Fibroblast of pulmonary artery (primary cell): ENCODE results near the gene ABT1.

Source experiments
- DNase-seq: peaks from one replicate; pipeline ENCODE4 v3.0.0-alpha.2; 2010; ENCODE audit warnings: low read depth
- H3K4me3 ChIP-seq: replicated peaks from 2 replicates; pipeline ENCODE4 v1.5.1; 2011; ENCODE audit warnings: low read depth, mild to moderate bottlenecking, control low read depth, low read length, moderate library complexity
- TF ChIP-seq, protein P1 (sequence below): IDR thresholded peaks from 2 replicates; pipeline ENCODE4 v1.5.1; 2011; ENCODE audit warnings: mild to moderate bottlenecking, control low read depth, low read length, inconsistent platforms; ENCODE audit errors: missing control alignments

Gene ABT1

DNA sequence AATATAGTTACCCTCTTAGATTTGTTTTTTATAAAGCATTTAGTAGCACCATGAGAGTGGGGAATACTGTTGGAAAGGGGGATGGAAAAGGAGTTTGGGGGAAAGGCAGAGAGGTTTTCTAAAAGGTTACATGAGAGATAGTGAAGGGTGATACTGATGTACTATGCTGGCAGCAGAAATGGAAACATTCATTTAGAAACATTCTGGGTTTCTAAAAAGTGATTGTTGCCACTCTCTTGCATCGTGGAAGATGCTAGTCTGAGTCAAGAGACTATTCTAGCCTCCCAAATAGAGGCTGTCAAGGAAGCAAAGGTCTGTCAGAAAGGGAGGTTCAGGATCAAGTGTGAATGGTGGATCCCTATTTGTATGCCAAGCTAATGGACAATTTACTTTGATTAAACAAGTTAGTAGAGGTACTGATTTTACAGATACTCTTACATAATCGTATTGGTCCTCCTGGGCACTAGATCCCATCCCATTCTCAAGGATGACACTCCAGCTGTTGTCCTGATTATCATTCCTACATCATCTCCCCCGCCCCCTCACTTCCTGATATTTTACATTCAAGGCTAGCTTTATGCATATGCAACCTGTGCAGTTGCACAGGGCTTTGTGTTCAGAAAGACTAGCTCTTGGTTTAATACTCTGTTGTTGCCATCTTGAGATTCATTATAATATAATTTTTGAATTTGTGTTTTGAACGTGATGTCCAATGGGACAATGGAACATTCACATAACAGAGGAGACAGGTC lies 15.4 kb upstream of the ABT1 start:
- DNase-seq = no peak
- TF ChIP-seq, protein P1, sequence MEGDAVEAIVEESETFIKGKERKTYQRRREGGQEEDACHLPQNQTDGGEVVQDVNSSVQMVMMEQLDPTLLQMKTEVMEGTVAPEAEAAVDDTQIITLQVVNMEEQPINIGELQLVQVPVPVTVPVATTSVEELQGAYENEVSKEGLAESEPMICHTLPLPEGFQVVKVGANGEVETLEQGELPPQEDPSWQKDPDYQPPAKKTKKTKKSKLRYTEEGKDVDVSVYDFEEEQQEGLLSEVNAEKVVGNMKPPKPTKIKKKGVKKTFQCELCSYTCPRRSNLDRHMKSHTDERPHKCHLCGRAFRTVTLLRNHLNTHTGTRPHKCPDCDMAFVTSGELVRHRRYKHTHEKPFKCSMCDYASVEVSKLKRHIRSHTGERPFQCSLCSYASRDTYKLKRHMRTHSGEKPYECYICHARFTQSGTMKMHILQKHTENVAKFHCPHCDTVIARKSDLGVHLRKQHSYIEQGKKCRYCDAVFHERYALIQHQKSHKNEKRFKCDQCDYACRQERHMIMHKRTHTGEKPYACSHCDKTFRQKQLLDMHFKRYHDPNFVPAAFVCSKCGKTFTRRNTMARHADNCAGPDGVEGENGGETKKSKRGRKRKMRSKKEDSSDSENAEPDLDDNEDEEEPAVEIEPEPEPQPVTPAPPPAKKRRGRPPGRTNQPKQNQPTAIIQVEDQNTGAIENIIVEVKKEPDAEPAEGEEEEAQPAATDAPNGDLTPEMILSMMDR = no peak
- H3K4me3 ChIP-seq = no peak overlapping the region

DNA sequence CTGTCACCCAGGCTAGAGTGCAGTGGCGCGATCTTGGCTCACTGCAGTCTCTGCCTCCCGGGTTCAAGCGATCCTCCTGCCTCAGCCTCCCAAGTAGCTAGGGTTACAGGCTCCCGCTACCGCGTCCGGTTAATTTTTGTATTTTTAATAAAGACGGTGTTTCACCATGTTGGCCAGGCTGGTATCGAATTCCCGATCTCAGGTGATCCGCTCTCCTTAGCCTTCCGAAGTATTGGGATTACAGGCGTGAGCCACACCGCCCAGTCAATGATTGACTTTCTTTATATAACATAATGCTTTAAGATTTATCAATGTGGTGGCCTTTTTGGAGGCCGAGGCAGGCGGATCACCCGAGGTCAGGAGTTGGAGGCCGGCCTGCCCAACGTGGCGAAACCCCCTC lies 7.8 kb upstream of the ABT1 start:
- DNase-seq = no peak
- H3K4me3 ChIP-seq = no peak overlapping the region
- TF ChIP-seq, protein P1 = no peak

DNA sequence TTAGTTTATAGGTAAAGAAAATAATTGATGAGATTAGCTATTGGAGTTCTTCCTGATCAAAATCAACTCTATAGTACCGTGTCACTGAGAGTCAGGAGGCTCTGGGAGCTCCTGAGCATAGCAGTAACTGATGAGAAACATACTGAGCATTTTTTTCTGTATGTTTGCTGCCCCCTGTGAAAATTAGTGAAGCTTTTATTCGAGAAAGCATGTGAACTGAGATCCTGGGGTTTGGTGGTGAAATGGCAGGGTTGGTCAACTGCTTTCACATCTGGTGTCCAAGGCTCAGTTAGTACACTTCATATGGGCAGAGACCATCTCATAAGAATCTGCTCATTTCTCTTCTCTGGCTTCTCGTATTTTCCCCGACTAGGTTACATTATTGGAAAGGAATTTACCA lies 4.1 kb upstream of the ABT1 start:
- TF ChIP-seq, protein P1 = peak; percentile 20
- no peak overlapping the region for H3K4me3 ChIP-seq
- DNase-seq = peak; percentile 49

DNA sequence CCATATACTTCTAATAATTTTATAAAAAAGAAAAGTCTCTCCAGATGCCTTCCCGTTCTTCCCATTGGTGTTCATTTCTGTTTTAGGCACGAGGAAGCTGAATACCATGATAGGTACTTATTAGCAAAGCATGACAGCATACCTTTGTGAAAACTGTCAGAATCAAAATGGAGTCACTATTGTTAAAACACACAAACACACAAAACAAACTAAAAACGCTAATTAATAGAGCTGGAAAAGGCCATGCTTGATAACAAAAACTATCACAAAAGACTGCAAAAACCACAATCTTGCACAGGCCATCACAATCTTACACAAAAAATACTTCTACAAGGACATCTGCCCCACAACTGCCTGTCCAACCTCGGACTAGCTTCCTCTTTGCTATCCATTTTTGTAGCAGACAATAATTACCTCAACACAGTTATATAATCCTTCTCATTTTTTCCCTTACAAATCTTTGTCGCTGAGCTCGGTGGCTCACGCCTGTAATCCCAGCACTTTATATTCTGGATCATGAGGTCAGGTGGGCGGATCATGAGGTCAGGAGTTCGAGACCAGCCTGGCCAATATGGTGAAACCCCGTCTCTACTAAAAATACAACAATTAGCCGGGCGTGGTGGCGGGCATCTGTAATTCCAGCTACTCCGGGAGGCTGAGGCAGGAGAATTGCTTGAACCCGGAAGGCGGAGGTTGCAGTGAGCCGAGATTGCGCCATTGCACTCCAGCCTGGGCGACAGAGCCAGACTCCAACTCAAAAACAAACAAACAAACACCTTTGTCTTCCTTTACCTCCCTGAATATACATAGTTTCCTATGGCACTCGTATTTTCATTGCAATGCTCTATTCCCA lies 3.2 kb upstream of the ABT1 start:
- H3K4me3 ChIP-seq = no peak overlapping the region
- TF ChIP-seq, protein P1 = no peak
- no peak for DNase-seq

DNA sequence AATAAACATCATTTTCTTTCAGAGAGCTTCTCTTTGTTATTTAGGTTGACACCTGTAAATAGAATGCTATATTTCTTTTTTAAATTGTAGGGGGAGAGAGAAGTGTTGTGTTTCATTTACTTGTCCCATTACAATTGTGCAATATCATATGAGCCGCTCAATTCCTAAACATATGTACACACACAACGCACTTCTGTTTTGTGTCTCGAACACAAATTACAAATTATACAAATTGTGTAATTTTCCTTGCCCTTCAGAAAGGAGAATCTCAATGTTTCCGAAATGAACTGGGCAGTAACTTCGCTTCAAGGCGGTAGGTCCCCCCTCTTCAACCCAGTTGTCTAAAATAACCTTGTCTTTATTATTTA lies 2.6 kb upstream of the ABT1 start:
- TF ChIP-seq, protein P1 = no peak
- no peak overlapping the region for H3K4me3 ChIP-seq
- DNase-seq = no peak

DNA sequence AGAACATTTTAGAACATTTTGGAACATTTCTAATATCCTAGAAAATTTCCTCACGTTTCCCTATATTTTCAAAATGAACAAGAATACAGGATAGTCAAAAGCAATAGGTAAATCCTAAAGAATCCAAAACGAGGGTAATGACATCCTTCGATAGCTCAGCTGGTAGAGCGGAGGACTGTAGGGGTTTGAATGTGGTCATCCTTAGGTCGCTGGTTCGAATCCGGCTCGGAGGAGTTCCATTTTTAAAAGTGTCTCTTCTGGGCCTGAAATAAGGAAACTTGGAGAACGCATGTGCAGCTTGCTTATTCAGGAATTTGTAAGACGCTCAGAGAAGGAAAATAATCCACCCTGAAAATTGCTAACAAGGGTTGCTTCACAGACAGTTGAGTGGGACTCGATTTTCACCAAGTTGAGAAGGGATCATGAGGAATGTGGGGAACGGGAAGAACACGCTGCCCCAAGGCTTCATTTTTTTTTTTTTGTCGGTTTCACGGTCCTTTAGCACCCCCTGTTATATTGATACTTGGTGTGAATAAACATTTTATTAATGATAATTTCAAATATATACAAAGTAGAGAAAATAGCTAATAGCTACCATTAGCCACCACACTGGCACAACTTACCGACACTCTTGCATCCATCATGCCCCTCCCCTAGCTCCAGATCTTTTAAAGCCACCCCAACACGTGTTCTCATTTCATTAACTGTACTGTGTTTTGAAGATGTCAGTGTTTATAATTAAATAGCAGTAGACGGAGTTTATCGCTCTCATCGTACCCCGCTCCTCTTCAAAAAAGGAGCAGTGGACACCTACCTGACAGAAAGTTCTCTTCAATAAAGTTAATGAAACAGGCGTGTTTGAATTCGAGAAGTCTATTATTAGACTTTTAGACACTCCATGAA lies 1.8 kb upstream of the ABT1 start:
- peak; percentile 60 for DNase-seq
- H3K4me3 ChIP-seq = no peak overlapping the region
- TF ChIP-seq, protein P1 = no peak
